ENCODE results near the gene ORC4. TPM values are rescaled to one million over a fixed set of nuclear protein-coding genes. Genes with fewer than 3 reads are reported as not detected.

The ORC4 gene
- total and polyA plus RNA-seq, 2 donors (not counting 3 experiments of a cell fraction or from before 2014, with no cell fraction given), result 25.2 to 27.0 TPM

- dilution Hi-C loops (cut with MboI; ENCODE audit: extremely low pct_ligation_motif_present, low sequenced_read_pairs) (no loop called here), intact Hi-C loops (cut with micrococcal nuclease) (loop anchor here (1.0 to 5.0 kb wide), 6 partner anchors 30 to 1000 kb away; partner anchors contain the start of genes EPC2 and ORC4)
- Histone ChIP-seq H3K4me3 (replicated peaks in 1 of 3; ENCODE audit: insufficient read depth in 1 of 3, low read depth in 1 of 3, low read length in 3 of 3) (no peak overlapping the region), H2AFZ (ENCODE audit: low read depth, low read length) (no peak overlapping the region), H3K9me3 (replicated peaks; ENCODE audit: control insufficient read depth, insufficient read depth, low read length) (no peaks in the 10 kb centered on the region), H3K4me2 (ENCODE audit: insufficient read depth, low read length) (no peak overlapping the region), H3K79me2 (ENCODE audit: control insufficient read depth, insufficient read depth, low read length) (peaks cover 6% of the 10 kb centered on the region), H3K27me3 (ENCODE audit: control insufficient read depth in 2 of 2, insufficient read depth in 2 of 2, low read length in 2 of 2) (no peaks in the 10 kb centered on the region), H3K4me1 (ENCODE audit: control insufficient read depth, extremely low read depth, insufficient read depth, low read length) (no peaks in the 10 kb centered on the region), H3K9me1 (replicated peaks; ENCODE audit: control insufficient read depth, extremely low read depth, insufficient read depth, low read length) (no peaks in the 10 kb centered on the region), H4K20me1 (replicated peaks; ENCODE audit: control insufficient read depth, extremely low read depth, insufficient read depth, low read length) (no peaks in the 10 kb centered on the region), H3K27ac (ENCODE audit: insufficient read depth, low read depth, low read length) (no peak overlapping the region), H3K9ac (replicated peaks; ENCODE audit: extremely low read depth, insufficient read depth, low read length) (no peak overlapping the region), H3K36me3 (ENCODE audit: control insufficient read depth in 2 of 2, extremely low read depth in 1 of 2, insufficient read depth in 2 of 2, low read length in 2 of 2) (no peaks in the 10 kb centered on the region)
- TF ChIP-seq CTCF (IDR thresholded peaks at IDR 0.05; ENCODE audit: extremely low read depth in 1 of 2, insufficient read depth in 1 of 2, low read depth in 1 of 2, low read length in 2 of 2) (peak; percentile 32 to 44), GATA2 (IDR thresholded peaks at IDR 0.05; ENCODE audit: insufficient read depth, insufficient read length, low read depth, low read length) (no peak)
- no TSS peak for BruUV-seq (replicated peaks)
- ChIA-PET CTCF (interaction anchor here (0.6 to 7.3 kb wide), 27 partner anchors 9 to 1256 kb away, joined by 3 to 174 read pairs (median 4); partner anchors contain the start of genes MBD5 and ORC4), POLR2A (no interaction called here)
- DNase-seq (ENCODE audit: low read depth, low spot score) (peak; percentile 66), FAIRE-seq (peak; percentile 63)
Observed at GRCh38 chr2:147989809-147990403, 30.6 kb downstream of the ORC4 start.

DNA sequence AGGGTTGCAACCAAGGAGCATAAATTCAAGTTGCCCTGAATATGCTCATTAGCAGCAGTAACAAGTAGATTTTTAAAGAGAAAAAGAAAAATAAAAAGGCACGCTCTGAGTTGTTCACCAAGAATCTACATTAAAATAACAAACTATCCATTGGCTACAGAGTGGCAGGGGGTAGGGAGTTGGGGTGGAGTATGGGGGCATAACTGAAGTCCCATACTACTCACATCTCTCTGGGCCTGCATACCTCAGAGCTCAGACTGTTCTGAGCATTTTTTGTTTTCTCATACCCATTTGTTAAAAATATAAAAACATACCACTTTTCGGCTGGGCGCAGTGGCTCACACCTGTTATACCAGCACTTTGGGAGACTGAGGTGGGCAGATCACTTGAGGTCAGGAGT, 31.4 kb downstream of the ORC4 start:
- no peaks in the 10 kb centered on the region for H3K36me3 ChIP-seq (ENCODE audit: control insufficient read depth in 2 of 2, extremely low read depth in 1 of 2, insufficient read depth in 2 of 2, low read length in 2 of 2)
- H3K4me2 ChIP-seq (ENCODE audit: insufficient read depth, low read length), result no peak overlapping the region
- no peaks in the 10 kb centered on the region for H3K9me3 ChIP-seq (replicated peaks; ENCODE audit: control insufficient read depth, insufficient read depth, low read length)
- no peaks in the 10 kb centered on the region for H4K20me1 ChIP-seq (replicated peaks; ENCODE audit: control insufficient read depth, extremely low read depth, insufficient read depth, low read length)
- no peak overlapping the region for H3K4me3 ChIP-seq (replicated peaks in 1 of 3; ENCODE audit: insufficient read depth in 1 of 3, low read depth in 1 of 3, low read length in 3 of 3)
- H2AFZ ChIP-seq (ENCODE audit: low read depth, low read length), result no peak overlapping the region
- no peak overlapping the region for H3K27ac ChIP-seq (ENCODE audit: insufficient read depth, low read depth, low read length)
- H3K4me1 ChIP-seq (ENCODE audit: control insufficient read depth, extremely low read depth, insufficient read depth, low read length), result no peaks in the 10 kb centered on the region
- H3K27me3 ChIP-seq (ENCODE audit: control insufficient read depth in 2 of 2, insufficient read depth in 2 of 2, low read length in 2 of 2), result no peaks in the 10 kb centered on the region
- peaks cover under 1% of the 10 kb centered on the region for H3K79me2 ChIP-seq (ENCODE audit: control insufficient read depth, insufficient read depth, low read length)
- H3K9ac ChIP-seq (replicated peaks; ENCODE audit: extremely low read depth, insufficient read depth, low read length), result no peak overlapping the region
- DNase-seq (ENCODE audit: low read depth, low spot score) (no peak), FAIRE-seq (no peak)
- BruUV-seq (replicated peaks), result no TSS peak
- H3K9me1 ChIP-seq (replicated peaks; ENCODE audit: control insufficient read depth, extremely low read depth, insufficient read depth, low read length), result no peaks in the 10 kb centered on the region
- CTCF ChIA-PET, result interaction anchor here (0.6 to 7.3 kb wide), 23 partner anchors 10 to 1028 kb away, joined by 3 to 174 read pairs (median 4); partner anchors contain the start of genes MBD5 and ORC4
- POLR2A ChIA-PET, result no interaction called here
- intact Hi-C loops (cut with micrococcal nuclease) (loop anchor here (5.0 kb wide), 2 partner anchors 653 to 938 kb away; partner anchors contain the start of gene EPC2), dilution Hi-C loops (cut with MboI; ENCODE audit: extremely low pct_ligation_motif_present, low sequenced_read_pairs) (no loop called here)
- TF ChIP-seq FOS (IDR thresholded peaks at IDR 0.05; ENCODE audit: borderline replicate concordance, insufficient read depth, low read length), result no peak
- TF ChIP-seq CTCF (IDR thresholded peaks at IDR 0.05; ENCODE audit: extremely low read depth in 1 of 2, insufficient read depth in 1 of 2, low read depth in 1 of 2, low read length in 2 of 2), result no peak
- no peak for TF ChIP-seq JUN (IDR thresholded peaks at IDR 0.05; ENCODE audit: borderline replicate concordance, insufficient read depth, insufficient read length, low read depth)
- TF ChIP-seq POLR2A (IDR thresholded peaks at IDR 0.05; ENCODE audit: low read depth, low read length), result no peak
- TF ChIP-seq MYC (IDR thresholded peaks at IDR 0.05; ENCODE audit: low read depth, low read length), result no peak
- no peak for TF ChIP-seq EZH2 (IDR thresholded peaks at IDR 0.05; ENCODE audit: borderline replicate concordance, low read depth, low read length, severe bottlenecking)
- no peak for TF ChIP-seq POLR2AphosphoS5 (IDR thresholded peaks at IDR 0.05; ENCODE audit: insufficient read depth, low read depth, low read length)
- TF ChIP-seq, protein P1, sequence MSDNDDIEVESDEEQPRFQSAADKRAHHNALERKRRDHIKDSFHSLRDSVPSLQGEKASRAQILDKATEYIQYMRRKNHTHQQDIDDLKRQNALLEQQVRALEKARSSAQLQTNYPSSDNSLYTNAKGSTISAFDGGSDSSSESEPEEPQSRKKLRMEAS (IDR thresholded peaks at IDR 0.05; ENCODE audit: insufficient read depth, insufficient read length), result no peak
- no peak for TF ChIP-seq GATA2 (IDR thresholded peaks at IDR 0.05; ENCODE audit: insufficient read depth, insufficient read length, low read depth, low read length)

Data from endothelial cell of umbilical vein (primary cell).